PFSK-1 (cell line): Measurements from ENCODE around the gene PXYLP1.

ENCODE experiments used
- POLR2AphosphoS5 ChIP-seq: IDR thresholded peaks from 2 replicates; pipeline ENCODE4 v1.6.1; 2012; ENCODE audit warnings: low read depth, mild to moderate bottlenecking, control low read depth, low read length, moderate library complexity
- SIN3A ChIP-seq: IDR thresholded peaks from 2 replicates; pipeline ENCODE4 v1.6.1; 2012; ENCODE audit warnings: mild to moderate bottlenecking, low read length, moderate library complexity, borderline replicate concordance; ENCODE audit not compliant: insufficient read depth
- TAF1 ChIP-seq: IDR thresholded peaks from 2 replicates; pipeline ENCODE4 v1.6.1; 2012; ENCODE audit warnings: low read length, control low read depth, borderline replicate concordance; ENCODE audit not compliant: insufficient read depth
- TF ChIP-seq, protein P1 (sequence below), 2 experiments: IDR thresholded peaks; 2 replicates each; pipeline versions ENCODE4 v1.6.1 to v1.8.0; 2011 to 2012; ENCODE audit warnings: low read depth in 2 of 2, low read length in 2 of 2, control low read depth in 1 of 2, inconsistent platforms in 1 of 2, mild to moderate bottlenecking in 1 of 2, moderate library complexity in 1 of 2; ENCODE audit not compliant: insufficient read depth in 1 of 2

GRCh38 chr3:141275973-141276372 lies 44.3 kb downstream of the PXYLP1 start:
- TF ChIP-seq TAF1 = no peak
- TF ChIP-seq, protein P1, sequence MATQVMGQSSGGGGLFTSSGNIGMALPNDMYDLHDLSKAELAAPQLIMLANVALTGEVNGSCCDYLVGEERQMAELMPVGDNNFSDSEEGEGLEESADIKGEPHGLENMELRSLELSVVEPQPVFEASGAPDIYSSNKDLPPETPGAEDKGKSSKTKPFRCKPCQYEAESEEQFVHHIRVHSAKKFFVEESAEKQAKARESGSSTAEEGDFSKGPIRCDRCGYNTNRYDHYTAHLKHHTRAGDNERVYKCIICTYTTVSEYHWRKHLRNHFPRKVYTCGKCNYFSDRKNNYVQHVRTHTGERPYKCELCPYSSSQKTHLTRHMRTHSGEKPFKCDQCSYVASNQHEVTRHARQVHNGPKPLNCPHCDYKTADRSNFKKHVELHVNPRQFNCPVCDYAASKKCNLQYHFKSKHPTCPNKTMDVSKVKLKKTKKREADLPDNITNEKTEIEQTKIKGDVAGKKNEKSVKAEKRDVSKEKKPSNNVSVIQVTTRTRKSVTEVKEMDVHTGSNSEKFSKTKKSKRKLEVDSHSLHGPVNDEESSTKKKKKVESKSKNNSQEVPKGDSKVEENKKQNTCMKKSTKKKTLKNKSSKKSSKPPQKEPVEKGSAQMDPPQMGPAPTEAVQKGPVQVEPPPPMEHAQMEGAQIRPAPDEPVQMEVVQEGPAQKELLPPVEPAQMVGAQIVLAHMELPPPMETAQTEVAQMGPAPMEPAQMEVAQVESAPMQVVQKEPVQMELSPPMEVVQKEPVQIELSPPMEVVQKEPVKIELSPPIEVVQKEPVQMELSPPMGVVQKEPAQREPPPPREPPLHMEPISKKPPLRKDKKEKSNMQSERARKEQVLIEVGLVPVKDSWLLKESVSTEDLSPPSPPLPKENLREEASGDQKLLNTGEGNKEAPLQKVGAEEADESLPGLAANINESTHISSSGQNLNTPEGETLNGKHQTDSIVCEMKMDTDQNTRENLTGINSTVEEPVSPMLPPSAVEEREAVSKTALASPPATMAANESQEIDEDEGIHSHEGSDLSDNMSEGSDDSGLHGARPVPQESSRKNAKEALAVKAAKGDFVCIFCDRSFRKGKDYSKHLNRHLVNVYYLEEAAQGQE (IDR thresholded peaks at IDR 0.05; ENCODE audit: insufficient read depth in 1 of 2, low read depth in 2 of 2, low read length in 2 of 2) = no peak
- TF ChIP-seq POLR2AphosphoS5 = no peak
- TF ChIP-seq SIN3A = no peak
